SK-N-MC (cell line): Measurements from ENCODE around the gene ITGA1.

ENCODE experiments used
- DNase-seq: peaks from one replicate; pipeline ENCODE4 v3.0.0-alpha.2; 2011; ENCODE audit warnings: low read depth, low spot score
- H3K27ac ChIP-seq: fragments of 200-600 bp; sonication (generic); 2 replicates; pipeline ENCODE4 v1.5.1; 2016; ENCODE audit warnings: mixed run types
- H3K36me3 ChIP-seq: fragments of 200-600 bp; sonication (generic); 2 replicates; pipeline ENCODE4 v1.6.1; 2017; ENCODE audit warnings: antibody characterized with exemption, low read length, mixed read lengths; ENCODE audit not compliant: insufficient read depth
- H3K4me3 ChIP-seq: fragments of 200-600 bp; sonication (generic); 2 replicates; pipeline ENCODE4 v1.5.1; 2016
- H3K9ac ChIP-seq: fragments of 200-600 bp; sonication (generic); 2 replicates; pipeline ENCODE4 v1.8.0; 2017; ENCODE audit warnings: mixed run types, mixed read lengths; ENCODE audit not compliant: insufficient read length
- H3K9me3 ChIP-seq: fragments of 200-600 bp; sonication (generic); 2 replicates; pipeline ENCODE4 v1.6.1; 2017; ENCODE audit warnings: low read depth, mild to moderate bottlenecking, antibody characterized with exemption, low read length, moderate library complexity, mixed read lengths
- EZH2 ChIP-seq: fragments of 200-600 bp; sonication (generic); IDR thresholded peaks from one replicate; pipeline ENCODE4 v1.6.1; 2017; ENCODE audit warnings: antibody characterized with exemption
- FOXP2 ChIP-seq: optimal IDR thresholded peaks from 2 replicates; pipeline ENCODE3; 2011; ENCODE audit warnings: mild to moderate bottlenecking, moderate library complexity; ENCODE audit not compliant: insufficient read depth; ENCODE audit errors: extremely low read length, control extremely low read depth
- POLR2AphosphoS5 ChIP-seq: IDR thresholded peaks from 2 replicates; pipeline ENCODE4 v1.6.1; 2012; ENCODE audit warnings: mild to moderate bottlenecking, low read depth, low read length, borderline replicate concordance

ITGA1 gene

GRCh38 chr5:52922384-52922783, 134.7 kb downstream of the ITGA1 start:
- no peak overlapping the region for H3K9ac ChIP-seq
- DNase-seq = no peak
- H3K27ac ChIP-seq = no peak overlapping the region
- TF ChIP-seq POLR2AphosphoS5 (no peak), EZH2 (no peak), FOXP2 (no peak)
- H3K4me3 ChIP-seq = no peak overlapping the region
- H3K36me3 ChIP-seq = no peaks in the 10 kb centered on the region
- H3K9me3 ChIP-seq = no peaks in the 10 kb centered on the region

DNA sequence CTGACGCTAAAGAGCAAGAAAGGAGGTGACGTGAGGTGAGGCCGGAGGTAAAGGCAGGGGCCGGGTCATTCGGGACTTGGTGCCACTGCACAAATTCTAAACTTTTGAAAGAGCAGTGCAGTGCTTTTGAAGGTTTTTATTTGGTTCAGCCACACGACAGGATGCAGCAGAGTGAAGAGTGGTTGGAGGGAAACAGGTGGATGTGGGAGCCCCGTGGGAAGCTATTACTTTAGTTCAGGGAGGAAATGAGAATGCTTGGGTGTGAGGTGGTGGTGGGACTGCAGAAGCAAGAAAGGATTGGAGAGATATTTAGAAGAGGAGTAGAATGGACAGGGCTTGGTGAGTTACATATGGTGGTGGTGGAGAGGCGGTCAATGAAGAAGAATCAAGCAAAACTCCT, 136.7 kb downstream of the ITGA1 start:
- no peaks in the 10 kb centered on the region for H3K36me3 ChIP-seq
- TF ChIP-seq EZH2 (no peak), FOXP2 (no peak), POLR2AphosphoS5 (no peak)
- no peak for DNase-seq
- H3K27ac ChIP-seq = no peak overlapping the region
- H3K9me3 ChIP-seq = no peaks in the 10 kb centered on the region
- H3K9ac ChIP-seq = no peak overlapping the region
- no peak overlapping the region for H3K4me3 ChIP-seq

DNA sequence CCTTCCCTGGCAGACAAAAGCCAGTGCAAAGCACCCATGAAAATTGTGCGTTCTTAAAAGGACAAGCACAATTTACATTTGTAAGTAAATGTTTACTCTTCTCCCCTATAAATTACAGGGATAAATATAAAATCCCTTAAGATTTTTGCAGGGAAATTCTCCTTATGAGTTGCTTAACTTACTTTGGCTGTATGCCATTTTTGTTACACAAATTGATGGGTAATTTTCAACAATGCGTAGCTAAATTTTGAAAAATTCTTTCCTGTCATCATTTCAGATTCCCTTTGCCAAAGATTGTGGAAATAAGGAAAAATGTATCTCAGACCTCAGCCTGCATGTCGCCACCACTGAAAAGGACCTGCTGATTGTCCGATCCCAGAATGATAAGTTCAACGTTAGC, 137.3 kb downstream of the ITGA1 start:
- H3K9ac ChIP-seq = no peak overlapping the region
- no peak overlapping the region for H3K4me3 ChIP-seq
- no peaks in the 10 kb centered on the region for H3K9me3 ChIP-seq
- DNase-seq = no peak
- no peaks in the 10 kb centered on the region for H3K36me3 ChIP-seq
- TF ChIP-seq POLR2AphosphoS5 (no peak), EZH2 (no peak)
- no peak overlapping the region for H3K27ac ChIP-seq

DNA sequence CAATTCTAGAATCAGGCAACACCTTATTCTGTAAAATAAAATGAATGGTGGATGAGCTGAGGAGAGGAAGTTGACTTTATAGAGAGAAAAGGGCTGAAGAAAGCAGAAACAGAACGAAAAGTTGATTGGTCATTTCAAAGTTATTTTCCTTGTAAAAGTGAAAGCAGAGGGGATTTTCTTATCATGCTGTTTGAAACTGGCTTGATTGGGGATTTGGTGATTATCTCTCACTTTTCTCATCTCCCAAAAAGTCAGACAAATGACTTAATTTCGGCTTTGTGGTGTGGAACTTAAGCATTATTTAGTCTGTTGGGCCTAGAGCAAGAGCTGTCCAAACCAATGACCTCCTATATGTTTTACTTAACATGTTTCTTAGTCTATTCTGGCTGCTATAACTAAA, 141.0 kb downstream of the ITGA1 start:
- Histone ChIP-seq H3K27ac (no peak overlapping the region), H3K4me3 (no peak overlapping the region), H3K9ac (no peak overlapping the region), H3K36me3 (no peaks in the 10 kb centered on the region), H3K9me3 (no peaks in the 10 kb centered on the region)
- DNase-seq = no peak
- TF ChIP-seq EZH2 = no peak
- TF ChIP-seq POLR2AphosphoS5 = no peak
- TF ChIP-seq FOXP2 = no peak

DNA sequence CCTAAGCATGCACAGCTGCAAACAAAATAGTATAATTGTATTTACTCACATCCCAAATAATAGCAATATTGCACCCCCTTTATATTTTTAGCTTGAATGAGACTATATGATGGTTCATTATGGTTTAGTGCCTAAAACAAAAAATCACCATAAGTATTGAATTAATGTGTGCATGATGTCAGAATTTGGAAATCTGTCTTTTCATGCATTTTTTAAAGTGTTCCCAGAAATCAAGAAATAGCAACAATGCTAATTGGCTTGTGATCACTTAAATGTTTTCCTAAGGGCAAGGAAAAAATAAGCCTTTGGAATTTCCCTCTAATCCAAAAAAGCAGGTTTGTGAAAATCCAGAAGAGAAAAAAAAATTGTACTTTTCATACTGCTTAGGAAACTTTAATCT, 150.5 kb downstream of the ITGA1 start:
- Histone ChIP-seq H3K4me3 (no peak overlapping the region), H3K9me3 (no peaks in the 10 kb centered on the region), H3K36me3 (no peaks in the 10 kb centered on the region), H3K9ac (no peak overlapping the region), H3K27ac (no peak overlapping the region)
- no peak for DNase-seq
- TF ChIP-seq EZH2 = no peak
- no peak for TF ChIP-seq FOXP2
- TF ChIP-seq POLR2AphosphoS5 = no peak

GRCh38 chr5:52943285-52943684, 155.6 kb downstream of the ITGA1 start:
- no peak overlapping the region for H3K27ac ChIP-seq
- H3K4me3 ChIP-seq = no peak overlapping the region
- no peaks in the 10 kb centered on the region for H3K9me3 ChIP-seq
- no peak for DNase-seq
- TF ChIP-seq POLR2AphosphoS5 = no peak
- TF ChIP-seq EZH2 = no peak
- TF ChIP-seq FOXP2 = no peak
- H3K9ac ChIP-seq = no peak overlapping the region
- no peaks in the 10 kb centered on the region for H3K36me3 ChIP-seq

DNA sequence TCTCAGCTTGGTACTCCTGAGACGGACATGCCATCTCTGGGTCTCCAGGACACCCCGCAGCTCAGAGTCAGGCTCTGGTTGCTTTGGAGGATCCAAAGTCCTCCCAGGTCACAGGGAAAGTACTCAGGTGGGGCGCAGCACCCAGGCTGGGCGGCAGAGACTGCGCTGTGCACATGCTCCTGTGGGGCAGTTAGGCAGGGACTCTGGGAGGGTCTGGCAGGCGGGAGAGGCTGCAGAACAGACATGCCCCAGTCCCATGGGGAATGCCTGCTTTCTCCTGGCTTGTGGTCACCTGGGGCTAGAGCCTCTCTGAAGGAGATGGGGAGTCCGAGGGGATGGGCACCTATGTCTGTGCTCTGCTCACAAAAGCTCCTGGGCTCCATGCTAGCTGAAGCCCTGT, 156.1 kb downstream of the ITGA1 start:
- Histone ChIP-seq H3K9ac (no peak overlapping the region), H3K36me3 (no peaks in the 10 kb centered on the region), H3K27ac (no peak overlapping the region), H3K4me3 (no peak overlapping the region), H3K9me3 (no peaks in the 10 kb centered on the region)
- no peak for DNase-seq
- TF ChIP-seq POLR2AphosphoS5 (no peak), FOXP2 (no peak), EZH2 (no peak)

GRCh38 chr5:52945040-52945439, 157.3 kb downstream of the ITGA1 start:
- H3K9me3 ChIP-seq = no peaks in the 10 kb centered on the region
- no peak for TF ChIP-seq FOXP2
- no peak for TF ChIP-seq POLR2AphosphoS5
- TF ChIP-seq EZH2 = no peak
- no peak for DNase-seq
- no peak overlapping the region for H3K27ac ChIP-seq
- no peaks in the 10 kb centered on the region for H3K36me3 ChIP-seq
- peak overlapping the region; percentile 21; the same call in 1 of the 2 replicates for H3K4me3 ChIP-seq
- no peak overlapping the region for H3K9ac ChIP-seq

GRCh38 chr5:52947208-52947607, 159.5 kb downstream of the ITGA1 start:
- H3K9me3 ChIP-seq = no peaks in the 10 kb centered on the region
- no peak for DNase-seq
- TF ChIP-seq POLR2AphosphoS5 = no peak
- TF ChIP-seq EZH2 = no peak
- no peak for TF ChIP-seq FOXP2

More at GRCh38 chr5:52947208-52947607, 159.5 kb downstream of the ITGA1 start:
- Histone ChIP-seq H3K36me3 (no peaks in the 10 kb centered on the region), H3K27ac (no peak overlapping the region), H3K9ac (no peak overlapping the region), H3K4me3 (no peak overlapping the region)
